HepG2 (cell line): ENCODE measurements around the gene MED12L. TPM values are rescaled to one million over a fixed set of nuclear protein-coding genes. Genes with fewer than 3 reads are reported as not detected.
A peak's percentile ranks its signal among the peaks of the same experiment; 100 is the strongest.

Experiments
- CBX2 ChIP-seq, 2 experiments: fragments of 200-600 bp in 1 of 2; sonication (generic); formaldehyde crosslinking in 1 of 2; IDR thresholded peaks; 2 replicates each; pipeline versions ENCODE4 v1.7.0 to v1.8.1; 2018 to 2022; ENCODE audit warnings: low read depth in 2 of 2, low read length in 1 of 2, mild to moderate bottlenecking in 1 of 2, missing genetic modification reagents in 1 of 2
- CENPBD1 ChIP-seq: sonication (generic); formaldehyde crosslinking; IDR thresholded peaks from 2 replicates; pipeline ENCODE4 v1.8.0; 2022; ENCODE audit warnings: missing genetic modification reagents, low read depth, mild to moderate bottlenecking, borderline replicate concordance
- EHMT2 ChIP-seq: fragments of 200-600 bp; sonication (generic); IDR thresholded peaks from 2 replicates; pipeline ENCODE4 v1.7.0; 2017; ENCODE audit warnings: antibody characterized with exemption, low read depth, low read length, borderline replicate concordance
- GPN1 ChIP-seq: sonication (generic); formaldehyde crosslinking; IDR thresholded peaks from 2 replicates; pipeline ENCODE4 v1.5.1; 2020; ENCODE audit warnings: missing genetic modification reagents, borderline replicate concordance
- HNF4G ChIP-seq, 2 experiments: sonication (generic) in 1 of 2; formaldehyde crosslinking in 1 of 2; IDR thresholded peaks; 2 replicates each; pipeline versions ENCODE4 v1.4.0 to v1.6.1; 2011 to 2020; ENCODE audit warnings: borderline replicate concordance in 2 of 2, low read depth in 2 of 2, mild to moderate bottlenecking in 2 of 2, low read length in 1 of 2, missing genetic modification reagents in 1 of 2, moderate library complexity in 1 of 2
- MATR3 ChIP-seq: sonication (generic); formaldehyde crosslinking; IDR thresholded peaks from 2 replicates; pipeline ENCODE4 v1.4.0; 2020; ENCODE audit warnings: missing genetic modification reagents
- MIXL1 ChIP-seq: IDR thresholded peaks from 2 replicates; pipeline ENCODE4 v1.6.1; 2016
- NKX3-1 ChIP-seq: sonication (generic); formaldehyde crosslinking; IDR thresholded peaks from 2 replicates; pipeline ENCODE4 v1.5.0; 2020; ENCODE audit warnings: missing genetic modification reagents
- PREB ChIP-seq: sonication (generic); formaldehyde crosslinking; IDR thresholded peaks from 2 replicates; pipeline ENCODE4 v1.4.0; 2020; ENCODE audit warnings: missing genetic modification reagents
- SRSF1 ChIP-seq: fragments of 200-400 bp; formaldehyde crosslinking; optimal IDR thresholded peaks from 2 replicates; pipeline ENCODE3; 2017; ENCODE audit warnings: mild to moderate bottlenecking, low read depth, low read length, moderate library complexity
- TBL1XR1 ChIP-seq: fragments of 150-350 bp; IDR thresholded peaks from 2 replicates; pipeline ENCODE4 v1.6.1; 2014; ENCODE audit warnings: borderline replicate concordance, low read length; ENCODE audit not compliant: partially characterized antibody
- ZBTB42 ChIP-seq: sonication (generic); formaldehyde crosslinking; IDR thresholded peaks from 2 replicates; pipeline ENCODE4 v1.5.0; 2020; ENCODE audit warnings: mild to moderate bottlenecking, missing genetic modification reagents
- ZGPAT ChIP-seq: IDR thresholded peaks from 2 replicates; pipeline ENCODE4 v1.6.1; 2016; ENCODE audit warnings: mild to moderate bottlenecking
- ZNF256 ChIP-seq: sonication (generic); formaldehyde crosslinking; conservative IDR thresholded peaks from 2 replicates; pipeline ENCODE4 v1.4.0; 2020; ENCODE audit warnings: missing genetic modification reagents
- ZNF33A ChIP-seq: sonication (generic); formaldehyde crosslinking; IDR thresholded peaks from 2 replicates; pipeline ENCODE4 v1.5.1; 2020; ENCODE audit warnings: missing genetic modification reagents, mild to moderate bottlenecking, moderate library complexity, borderline replicate concordance
- ZNF468 ChIP-seq: sonication (generic); formaldehyde crosslinking; IDR thresholded peaks from 2 replicates; pipeline ENCODE4 v1.8.0; 2022; ENCODE audit warnings: mild to moderate bottlenecking, moderate library complexity, missing genetic modification reagents
- ZNF646 ChIP-seq: sonication (generic); formaldehyde crosslinking; IDR thresholded peaks from 2 replicates; pipeline ENCODE4 v1.9.0; 2021; ENCODE audit warnings: mild to moderate bottlenecking, missing genetic modification reagents
- ZNF652 ChIP-seq: IDR thresholded peaks from 2 replicates; pipeline ENCODE4 v1.6.1; 2016; ENCODE audit warnings: low read depth, borderline replicate concordance
- ZNF678 ChIP-seq: sonication (generic); formaldehyde crosslinking; IDR thresholded peaks from 2 replicates; pipeline ENCODE4 v1.4.0; 2020; ENCODE audit warnings: mild to moderate bottlenecking, missing genetic modification reagents
- polyA plus RNA-seq, 8 experiments: library from polyadenylated mRNA; depleted of rRNA in 3 of 8; stranded (reverse) in 7 of 8; unstranded in 1 of 8; fragments of >200 nt; fragmentation: Illumina TruSeq in 4 of 8; extraction: Trizol in 4 of 8; gene quantifications; 2 replicates each; pipeline versions ENCODE4 v1.2.1 to v1.2.3, GENCODE V29; 2011 to 2016; ENCODE audit warnings: low read depth in 4 of 8, missing spikeins in 1 of 8, mixed read lengths in 1 of 8; ENCODE audit not compliant: insufficient read depth in 1 of 8
- total RNA-seq, 5 experiments: library from RNA; depleted of rRNA; stranded (reverse); fragments of >200 nt; fragmentation: Illumina TruSeq; extraction: Trizol; gene quantifications; 2 replicates each; pipeline ENCODE4 v1.2.3, GENCODE V29; 2016; ENCODE audit warnings: low read depth in 1 of 5

MED12L gene
- total and polyA plus RNA-seq, 2 of the 13 experiments (the other 11 are each of a cell fraction or from before 2014, with no cell fraction given), result 0.07 to 0.64 TPM

- TF ChIP-seq CBX2 (IDR thresholded peaks at IDR 0.05; ENCODE audit: low read depth, low read length), result no peak
- no peak for TF ChIP-seq CBX2 (CRISPR knock-in tag; IDR thresholded peaks at IDR 0.05; ENCODE audit: low read depth)
- TF ChIP-seq NKX3-1, result no peak; the same call in 1 of the 2 replicates
- TF ChIP-seq PREB (CRISPR knock-in tag), result no peak
- no peak for TF ChIP-seq ZNF646 (CRISPR knock-in tag)
- TF ChIP-seq ZNF652 (CRISPR knock-in tag), result 0 out of 2 replicates have a peak, but pooled peaks have one; percentile 37
- TF ChIP-seq EHMT2, result peak; percentile 19; the same call in 1 of the 2 replicates
- no peak for TF ChIP-seq TBL1XR1
- no peak for TF ChIP-seq ZNF678 (CRISPR knock-in tag)
- TF ChIP-seq CENPBD1 (CRISPR knock-in tag), result no peak
- TF ChIP-seq HNF4G (IDR thresholded peaks at IDR 0.05; ENCODE audit: borderline replicate concordance, low read depth, low read length), result peak; percentile 97
- peak; percentile 97 for TF ChIP-seq HNF4G (CRISPR knock-in tag; IDR thresholded peaks at IDR 0.05; ENCODE audit: borderline replicate concordance, low read depth)
- no peak for TF ChIP-seq GPN1 (CRISPR knock-in tag)
- no peak for TF ChIP-seq ZBTB42 (CRISPR knock-in tag)
- TF ChIP-seq SRSF1, result no peak
- no peak for TF ChIP-seq MATR3
- TF ChIP-seq MIXL1 (CRISPR knock-in tag), result peak; percentile 73; the same call in 1 of the 2 replicates
- no peak for TF ChIP-seq ZNF256 (CRISPR knock-in tag)
- no peak for TF ChIP-seq ZNF468 (CRISPR knock-in tag)
- TF ChIP-seq ZGPAT, result peak; percentile 91
- TF ChIP-seq ZNF33A (CRISPR knock-in tag), result 0 out of 2 replicates have a peak, but pooled peaks have one; percentile 34
These were observed 112.7 kb downstream of the MED12L start (continued) for GRCh38 chr3:151197981-151198767.
